NCI-H2227 treated with DMSO at 0.1 percent for 48 hours (cell line): ENCODE measurements around the gene EYS.

ENCODE experiments used
- DNase-seq: peaks from one replicate; lab custom pipeline; 2025; lab: John Stamatoyannopoulos, UW

Gene EYS

GRCh38 chr6:63732336-63732735, 1974.7 kb downstream of the EYS start:
- no peak for DNase-seq

DNA sequence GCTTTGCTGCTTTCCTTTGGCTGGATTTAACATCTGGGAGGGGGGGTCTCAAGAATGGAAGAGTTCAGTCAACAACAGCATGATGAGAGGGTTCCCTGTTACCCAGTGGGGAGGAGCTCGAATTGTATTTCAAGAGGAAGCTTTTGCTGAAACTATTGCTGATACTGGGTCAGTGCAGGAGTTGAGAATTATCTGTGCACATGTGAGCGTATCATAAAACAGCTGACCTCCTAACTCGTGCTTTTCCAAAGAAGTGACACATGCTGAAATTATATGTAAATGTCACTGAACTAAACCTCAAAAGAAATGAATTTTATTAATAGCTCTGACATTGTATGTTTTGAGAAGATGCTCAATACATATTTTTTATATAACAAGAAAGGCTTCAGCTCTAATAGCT, 1975.1 kb downstream of the EYS start:
- DNase-seq, result no peak

GRCh38 chr6:63730311-63730710, 1976.7 kb downstream of the EYS start:
- DNase-seq, result no peak

GRCh38 chr6:63724721-63725120, 1982.3 kb downstream of the EYS start:
- no peak for DNase-seq

GRCh38 chr6:63721181-63721580, 1985.8 kb downstream of the EYS start:
- DNase-seq, result no peak

- DNase-seq, result no peak
These were observed 1990.9 kb downstream of the EYS start for GRCh38 chr6:63716169-63716568.

GRCh38 chr6:63714091-63714490, 1992.9 kb downstream of the EYS start:
- no peak for DNase-seq

DNA sequence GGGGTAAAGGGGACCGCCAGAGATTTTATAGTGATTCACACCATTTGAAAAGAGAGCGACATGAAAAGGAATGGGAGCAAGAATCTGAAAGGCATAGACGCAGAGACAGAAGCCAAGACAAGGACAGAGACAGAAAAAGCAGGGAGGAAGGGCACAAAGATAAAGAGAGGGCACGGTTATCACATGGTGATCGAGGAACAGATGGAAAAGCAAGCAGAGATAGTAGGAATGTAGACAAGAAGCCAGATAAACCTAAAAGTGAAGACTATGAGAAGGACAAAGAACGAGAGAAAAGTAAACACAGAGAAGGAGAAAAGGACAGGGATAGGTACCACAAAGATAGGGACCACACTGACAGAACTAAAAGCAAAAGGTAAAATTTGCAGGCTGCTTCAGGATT, 1993.7 kb downstream of the EYS start:
- DNase-seq, result no peak

DNA sequence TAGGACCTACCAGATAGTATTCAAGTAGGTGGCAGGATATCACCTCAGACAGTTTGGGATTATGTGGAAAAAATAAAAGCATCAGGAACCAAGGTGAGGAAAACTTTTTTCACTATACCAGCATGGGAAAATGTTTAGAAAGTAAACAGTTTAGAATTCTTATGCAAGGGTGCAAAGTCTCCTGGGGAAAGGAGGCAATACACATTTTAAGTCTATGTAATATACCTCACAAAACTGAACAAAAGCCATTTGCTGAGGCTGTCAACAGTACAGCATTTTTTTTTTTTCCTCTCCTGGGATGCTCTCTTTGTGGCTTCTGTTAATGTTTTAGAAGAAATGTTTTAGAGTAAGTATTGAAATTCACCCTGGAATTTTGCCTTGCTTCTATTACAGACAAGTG, 1997.9 kb downstream of the EYS start:
- DNase-seq, result no peak

GRCh38 chr6:63708631-63709030, 1998.4 kb downstream of the EYS start:
- no peak for DNase-seq

DNA sequence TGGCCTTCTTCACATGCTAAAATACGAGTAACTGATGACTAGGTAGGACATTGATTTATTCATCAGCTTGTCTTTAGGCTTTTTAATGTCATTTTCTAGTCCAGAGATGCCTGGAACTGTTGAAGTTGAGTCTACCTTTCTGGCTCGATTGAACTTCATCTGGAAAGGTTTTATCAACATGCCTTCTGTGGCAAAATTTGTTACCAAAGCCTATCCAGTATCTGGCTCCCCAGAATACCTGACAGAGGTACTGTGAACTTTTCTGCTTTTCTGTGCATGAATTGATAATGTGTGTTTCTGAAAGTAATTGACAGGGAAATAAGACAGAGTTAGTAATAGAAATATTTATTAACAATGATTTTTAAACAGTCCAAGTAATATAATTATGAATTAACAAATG, 2000.4 kb downstream of the EYS start:
- DNase-seq, result no peak

GRCh38 chr6:63705707-63706106, 2001.3 kb downstream of the EYS start:
- no peak for DNase-seq

- no peak for DNase-seq
These were observed 2016.8 kb downstream of the EYS start for GRCh38 chr6:63690221-63690620.

GRCh38 chr6:63689421-63689820, 2017.6 kb downstream of the EYS start:
- no peak for DNase-seq

DNA sequence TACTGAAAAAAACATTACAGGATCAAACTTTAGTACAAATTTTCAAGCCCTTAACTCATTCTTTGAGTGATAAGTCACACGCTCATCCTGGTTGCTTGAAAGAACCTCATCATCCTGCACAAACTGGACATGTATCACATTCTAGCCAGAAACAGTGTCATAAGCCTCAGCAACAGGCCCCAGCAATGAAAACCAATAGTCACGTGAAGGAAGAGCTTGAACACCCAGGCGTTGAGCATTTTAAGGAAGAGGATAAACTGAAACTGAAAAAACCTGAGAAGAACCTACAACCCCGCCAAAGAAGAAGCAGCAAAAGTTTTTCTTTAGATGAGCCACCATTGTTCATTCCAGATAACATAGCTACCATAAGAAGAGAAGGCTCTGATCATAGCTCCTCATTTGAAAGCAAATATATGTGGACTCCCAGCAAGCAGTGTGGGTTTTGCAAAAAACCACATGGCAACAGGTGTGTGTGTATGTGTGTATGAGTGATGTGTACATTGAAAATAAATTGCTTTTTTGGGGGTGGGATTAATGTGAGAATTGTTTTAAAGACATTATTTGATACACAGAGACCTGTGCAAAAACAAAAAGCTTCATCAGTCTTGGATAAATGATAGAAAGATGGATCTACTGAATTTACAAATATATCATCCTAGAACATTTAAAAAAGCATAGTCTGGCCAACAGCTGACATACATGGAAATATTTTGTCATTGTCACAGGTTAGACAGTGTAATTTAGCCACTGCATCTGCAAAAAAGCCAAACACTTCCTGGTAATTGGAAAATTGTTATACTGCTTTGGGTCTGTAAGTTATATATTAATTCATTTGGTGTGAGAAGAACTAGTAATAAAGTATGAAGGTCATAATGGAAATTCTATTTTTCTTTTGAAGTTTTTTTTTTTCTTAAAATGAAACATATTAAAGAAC, 2021.3 kb downstream of the EYS start:
- DNase-seq, result no peak

DNA sequence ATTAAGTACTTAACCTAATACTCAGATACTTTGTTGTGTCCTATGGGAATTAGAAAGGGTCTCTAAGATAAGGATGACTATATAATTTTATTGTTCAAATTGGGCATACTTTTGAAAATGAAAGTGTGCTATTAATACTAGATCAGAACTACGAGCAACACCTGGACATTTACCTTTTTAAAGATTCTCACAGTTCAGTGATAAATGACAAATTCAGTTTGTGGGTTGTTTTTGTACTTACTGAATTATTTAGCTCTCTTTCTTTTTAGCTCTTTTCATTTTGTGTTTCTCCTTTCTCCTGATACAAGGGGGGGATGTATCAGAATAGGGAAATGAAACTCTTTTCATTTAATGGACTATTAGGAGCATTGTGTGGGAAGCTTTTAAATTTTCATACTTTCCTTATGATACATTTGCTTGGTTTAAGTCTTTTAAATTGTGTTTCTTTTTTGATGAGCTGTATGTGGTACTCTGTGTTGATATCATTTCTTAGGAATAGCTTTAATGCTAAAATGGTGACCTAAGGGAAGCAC, 2023.9 kb downstream of the EYS start:
- DNase-seq, result no peak

GRCh38 chr6:63677282-63677681, 2029.7 kb downstream of the EYS start:
- DNase-seq, result no peak

GRCh38 chr6:63676412-63677114, 2030.5 kb downstream of the EYS start:
- no peak for DNase-seq

DNA sequence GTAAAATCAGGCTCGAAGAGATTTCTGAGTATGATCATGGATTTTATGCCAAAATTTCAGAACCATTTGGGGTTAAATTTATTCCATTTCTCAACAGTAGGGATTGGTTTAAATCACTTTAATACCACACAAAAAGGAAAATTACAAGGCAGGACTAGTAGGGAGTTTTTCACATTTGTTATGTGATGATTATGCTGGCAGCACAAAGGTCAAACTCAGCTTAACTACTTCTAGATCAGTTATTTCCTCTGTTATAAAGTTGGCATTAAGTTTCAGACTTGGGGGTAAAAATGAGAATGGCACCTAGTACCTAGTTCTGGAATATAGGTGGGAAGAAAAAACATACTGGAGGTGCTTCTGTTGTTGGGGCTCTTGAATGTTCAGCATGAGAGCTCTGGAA, 2031.9 kb downstream of the EYS start:
- DNase-seq, result no peak

- DNase-seq, result no peak
These were observed 2032.4 kb downstream of the EYS start for GRCh38 chr6:63674635-63675034.

DNA sequence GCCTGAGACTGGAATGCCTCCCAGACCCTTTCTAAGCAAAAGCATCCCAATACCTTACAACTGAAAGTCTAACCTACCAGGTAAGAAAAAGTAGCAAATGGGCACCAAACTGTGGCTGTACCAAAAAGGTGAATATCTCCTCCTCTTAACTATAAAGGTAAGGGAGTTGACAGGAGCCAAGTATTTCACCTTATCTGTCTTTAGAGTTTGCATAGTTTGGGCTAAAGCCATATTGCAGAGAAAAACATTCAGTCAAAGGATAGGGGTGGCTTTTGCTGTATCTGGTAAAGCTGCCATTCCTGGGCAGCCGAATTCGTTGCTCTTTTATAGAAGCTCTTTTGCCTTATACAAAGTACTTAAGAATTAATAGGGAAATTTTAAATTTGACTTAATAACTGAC, 2033.3 kb downstream of the EYS start:
- DNase-seq, result no peak

DNA sequence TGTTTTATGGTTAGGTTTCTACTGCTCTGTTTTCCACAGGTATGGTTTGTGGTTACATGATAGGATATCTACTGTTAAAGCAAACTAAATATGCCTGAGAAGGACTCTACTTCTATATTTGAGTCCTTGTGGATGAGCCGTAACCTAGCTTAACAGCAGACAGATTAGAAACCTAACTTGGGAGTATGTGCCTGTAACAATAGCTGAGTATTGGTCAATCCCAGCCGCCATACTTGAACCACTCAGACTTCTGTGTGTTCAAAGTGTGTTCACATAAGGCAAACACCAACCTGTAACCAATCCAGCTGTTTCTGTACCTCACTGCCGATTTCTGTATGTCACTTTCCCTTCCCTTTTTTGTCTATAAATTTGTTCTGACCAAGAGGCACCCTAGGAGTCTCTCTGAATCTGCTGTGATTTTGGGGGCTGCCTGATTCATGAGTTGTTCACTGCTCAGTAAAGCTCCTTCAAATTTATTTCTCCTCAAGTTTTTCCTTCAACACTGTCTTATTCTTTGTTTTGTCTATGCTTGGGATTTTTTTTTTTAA, 2034.4 kb downstream of the EYS start:
- DNase-seq, result no peak
